ENCODE results near the gene TMEM134.

TMEM134 gene

DNA sequence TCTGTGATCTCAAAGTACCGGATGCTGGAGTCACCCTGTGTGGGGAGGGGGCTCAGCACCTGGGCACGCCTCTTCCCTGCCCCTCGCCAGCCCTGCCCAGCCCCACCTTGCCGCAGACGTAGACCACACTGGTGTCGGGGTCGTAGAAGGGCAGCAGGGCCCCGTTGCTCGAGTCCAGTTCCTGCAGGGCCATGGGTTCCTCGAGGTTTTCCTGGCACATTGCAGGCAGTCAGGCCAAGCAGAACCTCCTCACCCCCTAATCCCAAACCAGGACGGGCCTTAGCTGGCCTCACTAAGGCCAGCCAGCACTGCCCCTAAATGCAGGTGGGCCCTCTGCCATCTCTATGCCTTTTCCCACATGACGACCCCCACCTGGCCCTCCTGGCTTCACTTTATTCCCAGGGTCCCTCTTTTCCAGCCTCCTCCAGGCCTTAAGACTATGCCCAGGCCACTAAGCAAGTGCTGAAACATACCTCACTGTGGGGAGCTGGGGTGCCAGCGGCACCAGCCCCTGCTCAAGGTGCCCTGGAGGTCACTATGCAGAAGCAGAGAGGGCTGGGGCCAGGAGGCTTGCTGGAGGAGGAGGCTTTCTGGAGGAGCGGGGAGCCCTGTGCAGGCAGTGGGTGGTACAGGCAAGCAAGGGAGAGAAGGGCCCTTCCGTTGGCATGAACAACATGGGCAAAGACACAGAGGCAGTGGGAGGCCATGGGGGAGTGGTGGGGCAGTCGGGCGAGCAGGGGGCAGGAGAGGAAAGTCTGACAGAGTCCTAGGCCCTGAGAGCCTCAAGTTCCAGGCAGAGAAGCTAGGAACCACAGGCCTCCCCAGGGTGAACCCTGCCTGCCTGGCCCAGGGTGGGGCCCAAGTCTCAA lies 28.6 kb downstream of the TMEM134 start:
- Histone ChIP-seq H3K27ac (peak overlapping the region; percentile 51 to 64), H3K4me3 (no peak overlapping the region)
- DNase-seq: no peak

DNA sequence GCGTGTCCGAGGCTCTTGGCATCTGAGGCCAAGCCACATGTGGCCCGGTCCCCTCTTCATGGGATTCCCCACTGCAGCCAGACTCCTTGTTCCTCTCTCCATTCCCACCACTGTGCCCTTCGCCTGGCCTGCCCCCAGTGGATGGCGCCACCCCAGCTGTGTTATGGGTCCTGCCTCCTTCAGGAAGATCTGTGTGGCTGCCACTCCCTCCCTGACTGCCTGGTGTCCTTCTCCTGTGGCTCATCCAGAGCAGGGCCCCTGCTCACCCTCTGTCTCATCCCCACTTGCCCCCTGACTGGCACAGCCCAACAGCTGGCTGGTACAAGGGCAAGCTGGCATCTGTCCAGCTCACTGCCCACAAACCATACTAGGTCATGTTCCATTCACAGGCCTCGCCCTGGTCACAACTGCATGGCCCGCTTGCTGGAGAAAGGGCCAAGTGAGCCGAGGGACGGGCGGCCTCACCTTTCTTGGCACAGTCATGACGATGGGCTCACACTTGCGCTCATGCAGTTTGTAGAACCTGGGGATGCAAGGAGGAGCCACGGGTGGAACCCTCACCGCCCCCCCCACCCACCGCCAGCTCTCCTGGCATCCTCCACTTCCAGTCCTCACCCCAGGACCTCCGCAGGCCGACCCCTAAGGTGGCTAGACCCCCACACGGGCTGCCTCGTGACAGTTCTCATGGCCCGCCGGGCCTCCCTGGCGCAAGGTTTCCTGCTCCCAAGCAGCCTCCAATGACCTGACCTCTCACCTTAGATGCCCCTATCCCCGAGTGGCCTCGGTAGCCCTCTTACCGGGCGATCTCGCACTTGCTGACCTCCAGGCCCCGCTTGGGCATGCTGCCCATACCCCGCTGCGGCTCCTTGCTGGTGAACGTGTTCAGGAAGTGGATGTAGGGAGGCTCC lies 29.5 kb downstream of the TMEM134 start:
- no peaks in the 10 kb centered on the region for H3K9me3 ChIP-seq
- no peaks in the 10 kb centered on the region for H3K27me3 ChIP-seq
- TF ChIP-seq, protein P1, sequence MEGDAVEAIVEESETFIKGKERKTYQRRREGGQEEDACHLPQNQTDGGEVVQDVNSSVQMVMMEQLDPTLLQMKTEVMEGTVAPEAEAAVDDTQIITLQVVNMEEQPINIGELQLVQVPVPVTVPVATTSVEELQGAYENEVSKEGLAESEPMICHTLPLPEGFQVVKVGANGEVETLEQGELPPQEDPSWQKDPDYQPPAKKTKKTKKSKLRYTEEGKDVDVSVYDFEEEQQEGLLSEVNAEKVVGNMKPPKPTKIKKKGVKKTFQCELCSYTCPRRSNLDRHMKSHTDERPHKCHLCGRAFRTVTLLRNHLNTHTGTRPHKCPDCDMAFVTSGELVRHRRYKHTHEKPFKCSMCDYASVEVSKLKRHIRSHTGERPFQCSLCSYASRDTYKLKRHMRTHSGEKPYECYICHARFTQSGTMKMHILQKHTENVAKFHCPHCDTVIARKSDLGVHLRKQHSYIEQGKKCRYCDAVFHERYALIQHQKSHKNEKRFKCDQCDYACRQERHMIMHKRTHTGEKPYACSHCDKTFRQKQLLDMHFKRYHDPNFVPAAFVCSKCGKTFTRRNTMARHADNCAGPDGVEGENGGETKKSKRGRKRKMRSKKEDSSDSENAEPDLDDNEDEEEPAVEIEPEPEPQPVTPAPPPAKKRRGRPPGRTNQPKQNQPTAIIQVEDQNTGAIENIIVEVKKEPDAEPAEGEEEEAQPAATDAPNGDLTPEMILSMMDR (IDR thresholded peaks at IDR 0.05): no peak
- intact Hi-C loops (cut with DNase I; ENCODE audit: low total_unique reads): no loop called here
- H3K4me1 ChIP-seq: peaks cover 0 to 68% (median 40%) of the 10 kb centered on the region in 4 donors
- peak in 1 of 2 donors; percentile 84 for DNase-seq
- H3K27ac ChIP-seq: peak overlapping the region; percentile 51 to 64
- no peak overlapping the region for H3K4me3 ChIP-seq
- H3K36me3 ChIP-seq: peaks cover 0 to 77% (median 55%) of the 10 kb centered on the region in 3 donors

More for the DNA sequence above, 28.6 kb downstream of the TMEM134 start:
- TF ChIP-seq, protein P1 (IDR thresholded peaks at IDR 0.05): no peak
- no peaks in the 10 kb centered on the region for H3K9me3 ChIP-seq
- intact Hi-C loops (cut with DNase I; ENCODE audit: low total_unique reads): no loop called here
- no peaks in the 10 kb centered on the region for H3K27me3 ChIP-seq
- peaks cover 0 to 68% (median 47%) of the 10 kb centered on the region in 3 donors for H3K36me3 ChIP-seq
- peaks cover 0 to 69% (median 39%) of the 10 kb centered on the region in 4 donors for H3K4me1 ChIP-seq

DNA sequence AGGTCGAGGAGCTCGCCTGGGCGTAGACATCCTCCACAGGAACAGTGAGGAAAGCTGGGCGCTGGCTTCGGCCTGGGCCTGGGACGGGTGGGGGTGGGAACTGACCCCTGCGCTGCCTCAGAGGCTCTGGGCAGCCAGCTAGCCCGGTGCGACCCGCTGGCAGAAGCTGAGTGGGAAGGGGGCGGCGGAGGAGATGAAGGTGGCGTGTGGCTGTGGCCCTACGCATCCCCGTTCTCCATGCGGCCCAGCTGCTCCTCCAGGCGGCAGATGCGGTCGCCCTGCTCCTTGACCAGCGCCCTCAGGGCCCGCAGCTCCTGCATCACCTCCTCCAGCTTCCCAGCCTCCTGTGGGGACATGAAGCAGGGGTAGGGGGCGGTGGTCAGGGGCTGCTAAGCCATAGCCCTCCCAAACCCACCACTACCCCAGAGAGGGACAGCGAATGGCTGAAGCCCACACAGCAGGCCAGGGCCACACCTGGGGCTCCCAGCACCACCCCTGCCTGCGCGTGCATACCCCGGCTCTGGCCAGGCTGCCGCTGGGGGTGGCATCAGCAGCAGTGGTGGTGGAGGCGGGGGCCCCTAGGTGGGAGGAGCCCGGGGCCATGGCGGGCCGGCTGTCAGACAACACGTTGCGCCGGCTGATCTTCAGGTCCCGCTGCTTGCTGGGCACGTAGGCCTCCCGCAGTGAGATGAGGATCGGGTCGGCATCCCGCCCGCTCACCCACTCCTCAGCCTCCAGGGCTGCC lies 30.7 kb downstream of the TMEM134 start:
- H3K9me3 ChIP-seq: no peaks in the 10 kb centered on the region
- no peak for DNase-seq
- TF ChIP-seq, protein P1 (IDR thresholded peaks at IDR 0.05): no peak
- H3K4me3 ChIP-seq: no peak overlapping the region
- H3K27ac ChIP-seq: peak overlapping the region; percentile 51 to 64
- peaks cover 2 to 89% (median 68%) of the 10 kb centered on the region in 3 donors for H3K36me3 ChIP-seq
- H3K4me1 ChIP-seq: peaks cover 0 to 61% (median 37%) of the 10 kb centered on the region in 4 donors
- intact Hi-C loops (cut with DNase I; ENCODE audit: low total_unique reads): no loop called here
- H3K27me3 ChIP-seq: no peaks in the 10 kb centered on the region

DNA sequence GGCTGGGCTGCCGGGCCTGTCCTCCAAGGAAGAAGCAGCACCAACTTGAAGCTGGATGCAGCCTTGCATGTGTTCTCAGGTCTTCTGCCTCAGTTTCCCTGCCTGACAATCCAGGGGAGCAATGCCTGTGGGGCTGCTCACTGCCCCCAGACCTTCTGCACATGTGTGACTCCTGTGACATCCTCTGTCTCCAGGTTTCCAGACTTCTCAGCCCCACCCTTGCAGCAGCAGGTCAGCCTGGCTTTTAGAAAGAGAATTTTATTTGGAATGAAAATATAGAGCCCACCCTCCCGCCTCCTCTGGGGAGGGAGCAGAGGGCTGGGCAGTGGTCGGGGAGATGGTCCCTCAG lies 31.3 kb downstream of the TMEM134 start:
- Histone ChIP-seq H3K4me3 (no peak overlapping the region), H3K4me1 (peaks cover 0 to 56% (median 37%) of the 10 kb centered on the region in 4 donors), H3K27ac (peak overlapping the region in 1 of 2 donors; percentile 71), H3K36me3 (peaks cover 7 to 95% (median 73%) of the 10 kb centered on the region in 3 donors), H3K27me3 (no peaks in the 10 kb centered on the region), H3K9me3 (no peaks in the 10 kb centered on the region)
- TF ChIP-seq, protein P1 (IDR thresholded peaks at IDR 0.05): no peak
- intact Hi-C loops (cut with DNase I; ENCODE audit: low total_unique reads): no loop called here
- no peak for DNase-seq

All from tibial artery (tissue), 4 donors.